Calu3 (cell line): Measurements from ENCODE around the gene CDIPT. TPM values are rescaled to one million over a fixed set of nuclear protein-coding genes. Genes with fewer than 3 reads are reported as not detected.

Source experiments
- BruUV-seq: library from RNA; stranded (reverse); fragments of 400-500 nt; replicated peaks from 2 replicates; lab custom pipeline; 2021; lab: Mats Ljungman, UMichigan
- CTCF ChIA-PET: fragments of 300-600 bp; sonication (Branson Sonifier 250); formaldehyde crosslinking; loops from one replicate; lab custom pipeline; 2022; ENCODE audit warnings: antibody characterized with exemption; lab: Charles Lee
- DNase-seq: peaks from one replicate; pipeline ENCODE4 v3.0.0; 2022
- H3K27ac Mint-ChIP-seq: one replicate; pipeline ENCODE4 v1.8.0; 2022; ENCODE audit warnings: mixed read lengths; ENCODE audit not compliant: unreplicated experiment
- H3K27me3 Mint-ChIP-seq: one replicate; pipeline ENCODE4 v1.8.0; 2022; ENCODE audit warnings: mixed read lengths; ENCODE audit not compliant: unreplicated experiment
- H3K36me3 Mint-ChIP-seq: one replicate; pipeline ENCODE4 v1.8.0; 2022; ENCODE audit warnings: mild to moderate bottlenecking, moderate library complexity, mixed read lengths; ENCODE audit not compliant: insufficient read depth, unreplicated experiment
- H3K4me1 Mint-ChIP-seq: one replicate; pipeline ENCODE4 v1.8.0; 2022; ENCODE audit warnings: mild to moderate bottlenecking, low read depth, mixed read lengths; ENCODE audit not compliant: unreplicated experiment
- H3K4me3 Mint-ChIP-seq: one replicate; pipeline ENCODE4 v1.8.0; 2022; ENCODE audit warnings: mild to moderate bottlenecking, low read depth, moderate library complexity, mixed read lengths; ENCODE audit not compliant: unreplicated experiment
- H3K9me3 Mint-ChIP-seq: one replicate; pipeline ENCODE4 v1.8.0; 2022; ENCODE audit warnings: low read depth, mixed read lengths; ENCODE audit not compliant: unreplicated experiment
- CTCF ChIP-seq: fragments of 200-600 bp; IDR thresholded peaks from one replicate; pipeline ENCODE4 v1.8.0; 2022; ENCODE audit warnings: antibody characterized with exemption; ENCODE audit not compliant: unreplicated experiment
- intact Hi-C: fragments of 100-400 bp; cut with micrococcal nuclease; formaldehyde crosslinking; loops from one replicate; pipeline ENCODE4 v1.10.0; 2022; ENCODE audit not compliant: unreplicated experiment
- total RNA-seq: library from RNA; stranded (reverse); gene quantifications from 2 replicates; pipeline ENCODE4 v1.2.3, GENCODE V29; 2022

Gene CDIPT
- total RNA-seq, 1 experiment from 2014 or later, result 62.7 TPM

DNA sequence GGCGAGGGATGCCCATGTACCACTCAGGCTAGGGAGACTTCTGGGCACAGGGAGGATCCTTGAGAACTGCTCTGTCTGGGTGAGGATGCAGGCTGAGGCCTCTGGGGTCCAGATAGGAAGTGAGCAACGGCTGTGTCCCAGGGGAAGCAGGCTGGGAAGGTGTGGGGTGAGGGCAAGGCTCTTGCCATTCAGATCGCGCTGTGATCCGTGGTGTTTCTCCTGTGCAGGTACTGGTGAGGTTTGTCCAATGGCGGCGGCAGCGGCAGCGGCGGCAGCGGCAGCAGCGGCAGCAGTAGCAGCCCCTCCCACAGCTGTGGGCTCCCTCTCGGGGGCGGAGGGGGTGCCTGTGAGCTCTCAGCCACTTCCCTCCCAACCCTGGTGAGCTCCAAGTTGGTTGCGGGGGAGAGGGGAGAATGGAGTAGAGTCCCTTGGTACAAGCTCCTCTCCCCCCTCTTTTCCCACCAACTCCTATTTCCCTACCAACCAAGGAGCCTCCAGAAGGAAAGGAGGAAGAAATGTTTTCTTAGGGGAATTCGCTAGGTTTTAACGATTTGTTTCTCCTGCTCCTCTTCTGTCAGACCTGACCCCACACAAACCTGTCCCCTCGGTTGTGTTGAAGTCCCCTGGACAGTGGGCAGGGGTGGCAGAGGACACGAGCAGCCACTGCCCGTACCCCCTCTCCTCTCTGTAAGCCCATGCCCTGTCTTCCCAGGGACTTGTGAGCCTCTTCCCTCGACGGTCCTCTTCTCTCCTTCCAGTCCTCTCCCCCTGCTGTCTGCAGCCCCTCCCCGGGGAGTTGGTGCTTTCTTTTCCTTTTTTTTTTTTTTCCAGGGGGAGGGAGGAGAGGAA, 53.0 kb downstream of the CDIPT start:
- DNase-seq, result no peak
- peaks cover 29% of the 10 kb centered on the region for H3K4me1 Mint-ChIP-seq
- CTCF ChIA-PET, result interaction anchor here (0.8 kb wide), 1 partner anchor 883 kb away, joined by 3 read pairs; no protein-coding TSS in a partner anchor
- BruUV-seq, result no TSS peak
- no peak overlapping the region for H3K4me3 Mint-ChIP-seq
- peak overlapping the region; percentile 28 for H3K27ac Mint-ChIP-seq
- TF ChIP-seq CTCF, result no peak
- H3K27me3 Mint-ChIP-seq, result peaks cover 35% of the 10 kb centered on the region
- intact Hi-C loops, result loop anchor here (10.0 kb wide), 1 partner anchor 105 kb away; no protein-coding TSS in a partner anchor
- peaks cover 82% of the 10 kb centered on the region for H3K36me3 Mint-ChIP-seq
- H3K9me3 Mint-ChIP-seq, result no peaks in the 10 kb centered on the region

- Mint-ChIP-seq H3K9me3 (no peaks in the 10 kb centered on the region), H3K36me3 (peaks cover 82% of the 10 kb centered on the region), H3K27me3 (peaks cover 26% of the 10 kb centered on the region), H3K4me1 (peaks cover 29% of the 10 kb centered on the region), H3K4me3 (peak overlapping the region; percentile 72), H3K27ac (peak overlapping the region; percentile 96)
- no TSS peak for BruUV-seq
- TF ChIP-seq CTCF, result no peak
- CTCF ChIA-PET, result interaction anchor here (0.8 kb wide), 1 partner anchor 135 kb away, joined by 4 read pairs; no protein-coding TSS in a partner anchor
- DNase-seq, result no peak
- intact Hi-C loops, result no loop called here
Measured at GRCh38 chr16:29809031-29809747, 53.8 kb downstream of the CDIPT start.

Other genes with a start within 250 kb of the CDIPT start
- not detected in 2 replicates for gene SPN, start 200.0 kb downstream of the CDIPT start, total RNA-seq
- gene QPRT, start 184.0 kb downstream of the CDIPT start, total RNA-seq, result 4.6 and 7.5 TPM in 2 replicates
- gene C16orf54, start 117.2 kb downstream of the CDIPT start, total RNA-seq, result not detected in 2 replicates
- not detected in 2 replicates for gene ZG16, start 85.0 kb downstream of the CDIPT start, total RNA-seq
- 130 and 134 TPM in 2 replicates for gene KIF22, start 72.5 kb downstream of the CDIPT start, total RNA-seq
- gene MAZ, start 56.7 kb downstream of the CDIPT start, total RNA-seq, result 230 and 257 TPM in 2 replicates
- gene PRRT2, start 51.0 kb downstream of the CDIPT start, total RNA-seq, result 0.78 and 1.8 TPM in 2 replicates
- gene PAGR1, start 47.1 kb downstream of the CDIPT start, total RNA-seq, result 30.4 and 32.0 TPM in 2 replicates
- gene MVP, start 42.8 kb downstream of the CDIPT start, total RNA-seq, result 164 and 215 TPM in 2 replicates
- 68.9 and 92.1 TPM in 2 replicates for gene SEZ6L2, start 36.3 kb upstream of the CDIPT start, total RNA-seq
- gene ASPHD1, start 37.3 kb upstream of the CDIPT start, total RNA-seq, result 54.1 and 64.1 TPM in 2 replicates
- gene KCTD13, start 63.0 kb upstream of the CDIPT start, total RNA-seq, result 52.8 and 55.8 TPM in 2 replicates
- 91.1 and 92.1 TPM in 2 replicates for gene TMEM219, start 98.9 kb upstream of the CDIPT start, total RNA-seq
- gene TAOK2, start 110.6 kb upstream of the CDIPT start, total RNA-seq, result 75.9 and 76.2 TPM in 2 replicates
- gene HIRIP3, start 132.4 kb upstream of the CDIPT start, total RNA-seq, result 26.3 and 28.5 TPM in 2 replicates
- 107 TPM in 2 replicates for gene INO80E, start 133.0 kb upstream of the CDIPT start, total RNA-seq
- 18.0 and 19.9 TPM in 2 replicates for gene DOC2A, start 147.8 kb upstream of the CDIPT start, total RNA-seq
- not detected in 2 replicates for gene C16orf92, start 160.0 kb upstream of the CDIPT start, total RNA-seq
- gene TLCD3B, start 168.0 kb upstream of the CDIPT start, total RNA-seq, result 0.90 and 1.5 TPM in 2 replicates
- gene ALDOA, start 202.5 kb upstream of the CDIPT start, total RNA-seq, result 1,549 and 1,562 TPM in 2 replicates
- gene PPP4C, start 212.8 kb upstream of the CDIPT start, total RNA-seq, result 184 and 187 TPM in 2 replicates
- gene TBX6, start 228.7 kb upstream of the CDIPT start, total RNA-seq, result 3.6 and 4.7 TPM in 2 replicates
- 21.1 and 28.0 TPM in 2 replicates for gene YPEL3, start 233.0 kb upstream of the CDIPT start, total RNA-seq